GM06990 (cell line): Measurements from ENCODE around the gene MEF2A.

Experiments used
- DNase-seq: peaks from one replicate; pipeline ENCODE4 v3.0.0-alpha.2; 2011; ENCODE audit not compliant: insufficient read length; ENCODE audit errors: extremely low read depth
- H3K27me3 ChIP-seq: replicated peaks from 2 replicates; pipeline ENCODE4 v1.6.0; 2011; ENCODE audit warnings: low read length; ENCODE audit not compliant: control insufficient read depth, insufficient read depth
- H3K36me3 ChIP-seq: 2 replicates; pipeline ENCODE4 v1.5.1; 2011; ENCODE audit warnings: low read length; ENCODE audit not compliant: control insufficient read depth, insufficient read depth
- H3K4me3 ChIP-seq: replicated peaks from 2 replicates; pipeline ENCODE4 v1.5.1; 2011; ENCODE audit warnings: low read depth, mild to moderate bottlenecking, control low read depth, low read length
- CTCF ChIP-seq: IDR thresholded peaks from 2 replicates; pipeline ENCODE4 v1.5.1; 2011; ENCODE audit warnings: low read length, control low read depth, mild to moderate bottlenecking, inconsistent platforms; ENCODE audit not compliant: insufficient read depth, poor library complexity, severe bottlenecking

Gene MEF2A

GRCh38 chr15:99574048-99574447, 8.3 kb downstream of the MEF2A start:
- no peak overlapping the region for H3K4me3 ChIP-seq
- no peak for DNase-seq
- no peaks in the 10 kb centered on the region; the same call in 1 of the 2 replicates for H3K36me3 ChIP-seq
- no peaks in the 10 kb centered on the region for H3K27me3 ChIP-seq
- no peak for TF ChIP-seq CTCF

GRCh38 chr15:99574502-99574901, 8.7 kb downstream of the MEF2A start:
- Histone ChIP-seq H3K4me3 (no peak overlapping the region), H3K36me3 (no peaks in the 10 kb centered on the region; the same call in 1 of the 2 replicates), H3K27me3 (no peaks in the 10 kb centered on the region)
- no peak for DNase-seq
- no peak for TF ChIP-seq CTCF

GRCh38 chr15:99578809-99579208, 13.0 kb downstream of the MEF2A start:
- Histone ChIP-seq H3K4me3 (no peak overlapping the region), H3K27me3 (no peaks in the 10 kb centered on the region), H3K36me3 (no peaks in the 10 kb centered on the region; the same call in 1 of the 2 replicates)
- DNase-seq, result no peak
- TF ChIP-seq CTCF, result no peak

GRCh38 chr15:99580076-99580475, 14.3 kb downstream of the MEF2A start:
- no peak for TF ChIP-seq CTCF
- DNase-seq, result no peak
- Histone ChIP-seq H3K36me3 (no peaks in the 10 kb centered on the region; the same call in 1 of the 2 replicates), H3K27me3 (no peaks in the 10 kb centered on the region), H3K4me3 (no peak overlapping the region)

- H3K36me3 ChIP-seq, result no peaks in the 10 kb centered on the region
- no peak for DNase-seq
- no peak overlapping the region for H3K4me3 ChIP-seq
- H3K27me3 ChIP-seq, result no peaks in the 10 kb centered on the region
- TF ChIP-seq CTCF, result no peak
Observed at GRCh38 chr15:99582508-99582960, 16.8 kb downstream of the MEF2A start.

GRCh38 chr15:99584081-99584600, 18.4 kb downstream of the MEF2A start:
- no peak for TF ChIP-seq CTCF
- DNase-seq, result no peak
- no peak overlapping the region for H3K4me3 ChIP-seq
- no peaks in the 10 kb centered on the region for H3K36me3 ChIP-seq
- no peaks in the 10 kb centered on the region for H3K27me3 ChIP-seq
